ENCODE measurements around the gene SHMT2.
A peak's percentile ranks its signal among the peaks of the same experiment; 100 is the strongest.

The SHMT2 gene

GRCh38 chr12:57205931-57206330 is 23.6 kb upstream of the SHMT2 start:
- Mint-ChIP-seq H3K27me3 (no peaks in the 10 kb centered on the region), H3K9me3 (no peaks in the 10 kb centered on the region), H3K36me3 (ENCODE audit: low read depth) (no peaks in the 10 kb centered on the region), H3K4me3 (no peak overlapping the region), H3K4me1 (ENCODE audit: low read depth) (no peaks in the 10 kb centered on the region), H3K27ac (no peak overlapping the region)

- H3K27ac Mint-ChIP-seq = no peak overlapping the region
- no peaks in the 10 kb centered on the region for H3K4me1 Mint-ChIP-seq (ENCODE audit: low read depth)
- H3K9me3 Mint-ChIP-seq = no peaks in the 10 kb centered on the region
- no peaks in the 10 kb centered on the region for H3K27me3 Mint-ChIP-seq
- H3K36me3 Mint-ChIP-seq (ENCODE audit: low read depth) = no peaks in the 10 kb centered on the region
- H3K4me3 Mint-ChIP-seq = no peak overlapping the region
Measured at GRCh38 chr12:57207731-57208630, 21.5 kb upstream of the SHMT2 start.

GRCh38 chr12:57208631-57209282 is 20.8 kb upstream of the SHMT2 start:
- no peaks in the 10 kb centered on the region for H3K36me3 Mint-ChIP-seq (ENCODE audit: low read depth)
- H3K27me3 Mint-ChIP-seq = peaks cover 5% of the 10 kb centered on the region
- no peak overlapping the region for H3K27ac Mint-ChIP-seq
- no peaks in the 10 kb centered on the region for H3K9me3 Mint-ChIP-seq
- peaks cover 6% of the 10 kb centered on the region for H3K4me1 Mint-ChIP-seq (ENCODE audit: low read depth)
- no peak overlapping the region for H3K4me3 Mint-ChIP-seq

GRCh38 chr12:57209916-57210315 is 19.6 kb upstream of the SHMT2 start:
- H3K27ac Mint-ChIP-seq = no peak overlapping the region
- no peak overlapping the region for H3K4me3 Mint-ChIP-seq
- H3K27me3 Mint-ChIP-seq = peaks cover 17% of the 10 kb centered on the region
- no peaks in the 10 kb centered on the region for H3K9me3 Mint-ChIP-seq
- peaks cover 18% of the 10 kb centered on the region for H3K4me1 Mint-ChIP-seq (ENCODE audit: low read depth)
- no peaks in the 10 kb centered on the region for H3K36me3 Mint-ChIP-seq (ENCODE audit: low read depth)

- peaks cover 23% of the 10 kb centered on the region for H3K27me3 Mint-ChIP-seq
- no peaks in the 10 kb centered on the region for H3K9me3 Mint-ChIP-seq
- peaks cover 23% of the 10 kb centered on the region for H3K4me1 Mint-ChIP-seq (ENCODE audit: low read depth)
- no peak overlapping the region for H3K4me3 Mint-ChIP-seq
- H3K27ac Mint-ChIP-seq = no peak overlapping the region
- H3K36me3 Mint-ChIP-seq (ENCODE audit: low read depth) = no peaks in the 10 kb centered on the region
Measured at GRCh38 chr12:57210461-57210860, 19.1 kb upstream of the SHMT2 start.

GRCh38 chr12:57210926-57211692 is 18.4 kb upstream of the SHMT2 start:
- H3K4me3 Mint-ChIP-seq = no peak overlapping the region
- no peaks in the 10 kb centered on the region for H3K9me3 Mint-ChIP-seq
- H3K36me3 Mint-ChIP-seq (ENCODE audit: low read depth) = no peaks in the 10 kb centered on the region
- no peak overlapping the region for H3K27ac Mint-ChIP-seq
- peaks cover 29% of the 10 kb centered on the region for H3K27me3 Mint-ChIP-seq
- H3K4me1 Mint-ChIP-seq (ENCODE audit: low read depth) = peaks cover 29% of the 10 kb centered on the region

GRCh38 chr12:57211791-57212700 is 17.5 kb upstream of the SHMT2 start:
- no peak overlapping the region for H3K4me3 Mint-ChIP-seq
- peaks cover 29% of the 10 kb centered on the region for H3K4me1 Mint-ChIP-seq (ENCODE audit: low read depth)
- H3K27ac Mint-ChIP-seq = no peak overlapping the region
- peaks cover 29% of the 10 kb centered on the region for H3K27me3 Mint-ChIP-seq
- H3K9me3 Mint-ChIP-seq = no peaks in the 10 kb centered on the region
- H3K36me3 Mint-ChIP-seq (ENCODE audit: low read depth) = no peaks in the 10 kb centered on the region

- H3K27ac Mint-ChIP-seq = no peak overlapping the region
- peaks cover 35% of the 10 kb centered on the region for H3K27me3 Mint-ChIP-seq
- H3K36me3 Mint-ChIP-seq (ENCODE audit: low read depth) = no peaks in the 10 kb centered on the region
- peaks cover 34% of the 10 kb centered on the region for H3K4me1 Mint-ChIP-seq (ENCODE audit: low read depth)
- no peaks in the 10 kb centered on the region for H3K9me3 Mint-ChIP-seq
- H3K4me3 Mint-ChIP-seq = no peak overlapping the region
Measured at GRCh38 chr12:57212701-57213057, 16.8 kb upstream of the SHMT2 start.

GRCh38 chr12:57213058-57213715 is 16.3 kb upstream of the SHMT2 start:
- no peaks in the 10 kb centered on the region for H3K36me3 Mint-ChIP-seq (ENCODE audit: low read depth)
- peaks cover 40% of the 10 kb centered on the region for H3K27me3 Mint-ChIP-seq
- no peaks in the 10 kb centered on the region for H3K9me3 Mint-ChIP-seq
- peaks cover 39% of the 10 kb centered on the region for H3K4me1 Mint-ChIP-seq (ENCODE audit: low read depth)
- no peak overlapping the region for H3K27ac Mint-ChIP-seq
- H3K4me3 Mint-ChIP-seq = no peak overlapping the region

GRCh38 chr12:57213763-57214397 is 15.6 kb upstream of the SHMT2 start:
- Mint-ChIP-seq H3K4me3 (no peak overlapping the region), H3K27me3 (peaks cover 47% of the 10 kb centered on the region), H3K36me3 (ENCODE audit: low read depth) (no peaks in the 10 kb centered on the region), H3K27ac (no peak overlapping the region), H3K4me1 (ENCODE audit: low read depth) (peaks cover 42% of the 10 kb centered on the region), H3K9me3 (no peaks in the 10 kb centered on the region)

- H3K4me3 Mint-ChIP-seq = no peak overlapping the region
- H3K4me1 Mint-ChIP-seq (ENCODE audit: low read depth) = peaks cover 42% of the 10 kb centered on the region
- H3K27ac Mint-ChIP-seq = no peak overlapping the region
Measured at GRCh38 chr12:57214398-57214781, 15.1 kb upstream of the SHMT2 start.

GRCh38 chr12:57215065-57215464 is 14.4 kb upstream of the SHMT2 start:
- H3K36me3 Mint-ChIP-seq (ENCODE audit: low read depth) = no peaks in the 10 kb centered on the region
- H3K4me1 Mint-ChIP-seq (ENCODE audit: low read depth) = peaks cover 47% of the 10 kb centered on the region
- peaks cover 58% of the 10 kb centered on the region for H3K27me3 Mint-ChIP-seq
- H3K9me3 Mint-ChIP-seq = no peaks in the 10 kb centered on the region
- no peak overlapping the region for H3K4me3 Mint-ChIP-seq
- no peak overlapping the region for H3K27ac Mint-ChIP-seq

More at GRCh38 chr12:57214398-57214781, 15.1 kb upstream of the SHMT2 start:
- H3K36me3 Mint-ChIP-seq (ENCODE audit: low read depth) = no peaks in the 10 kb centered on the region
- H3K9me3 Mint-ChIP-seq = no peaks in the 10 kb centered on the region
- peaks cover 52% of the 10 kb centered on the region for H3K27me3 Mint-ChIP-seq

GRCh38 chr12:57215668-57216013 is 13.9 kb upstream of the SHMT2 start:
- Mint-ChIP-seq H3K27me3 (peaks cover 61% of the 10 kb centered on the region), H3K36me3 (ENCODE audit: low read depth) (no peaks in the 10 kb centered on the region), H3K27ac (no peak overlapping the region), H3K4me3 (peak overlapping the region; percentile 66), H3K4me1 (ENCODE audit: low read depth) (peaks cover 47% of the 10 kb centered on the region), H3K9me3 (no peaks in the 10 kb centered on the region)

Measured in stimulated activated naive CD8-positive, alpha-beta T cell treated with anti-CD3 and anti-CD28 coated beads, Interleukin-15, Interleukin-2, amounts not matched to agents 100 ng/mL and 50 ng/mL, for 24 hours (primary cell).